Activated CD8-positive, alpha-beta memory T cell treated with anti-CD3 and anti-CD28 coated beads, Interleukin-2, amount 50 U/mL, for 4 hours (primary cell): ENCODE measurements around the gene INPP4B.
"Not testable (repeated sequence)": the region's sequence is repeated elsewhere in the genome, so short reads cannot be mapped to it uniquely, and the experiment has no call there.

Source experiments
- DNase-seq: peaks from one replicate; pipeline ENCODE4 v3.0.0-alpha.2; 2020

INPP4B gene

GRCh38 chr4:142823796-142824195, 22.3 kb downstream of the INPP4B start:
- DNase-seq = no peak

- no peak for DNase-seq
Measured at GRCh38 chr4:142818476-142818875, 27.6 kb downstream of the INPP4B start.

GRCh38 chr4:142818031-142818430, 28.1 kb downstream of the INPP4B start:
- no peak for DNase-seq

GRCh38 chr4:142817442-142817841, 28.7 kb downstream of the INPP4B start:
- peak; percentile 15 for DNase-seq

GRCh38 chr4:142815834-142816233, 30.3 kb downstream of the INPP4B start:
- no peak for DNase-seq

GRCh38 chr4:142813388-142813787, 32.7 kb downstream of the INPP4B start:
- DNase-seq = no peak

- no peak for DNase-seq
Measured at GRCh38 chr4:142812091-142812490, 34.0 kb downstream of the INPP4B start.

- no peak for DNase-seq
Measured at GRCh38 chr4:142811034-142811433, 35.1 kb downstream of the INPP4B start.

GRCh38 chr4:142809559-142809958, 36.5 kb downstream of the INPP4B start:
- DNase-seq = no peak

GRCh38 chr4:142803879-142804278, 42.2 kb downstream of the INPP4B start:
- not testable (repeated sequence) for DNase-seq

GRCh38 chr4:142801966-142802365, 44.1 kb downstream of the INPP4B start:
- DNase-seq = no peak

GRCh38 chr4:142781114-142781513, 65.0 kb downstream of the INPP4B start:
- DNase-seq = no peak

- no peak for DNase-seq
Measured at GRCh38 chr4:142778900-142779299, 67.2 kb downstream of the INPP4B start.

GRCh38 chr4:142778430-142778829, 67.7 kb downstream of the INPP4B start:
- no peak for DNase-seq

- DNase-seq = no peak
Measured at GRCh38 chr4:142777045-142777743, 68.9 kb downstream of the INPP4B start.

- DNase-seq = no peak
Measured at GRCh38 chr4:142776026-142776425, 70.1 kb downstream of the INPP4B start.

GRCh38 chr4:142773505-142773904, 72.6 kb downstream of the INPP4B start:
- DNase-seq = no peak

GRCh38 chr4:142762280-142762679, 83.8 kb downstream of the INPP4B start:
- no peak for DNase-seq

- DNase-seq = no peak
Measured at GRCh38 chr4:142752202-142752786, 93.8 kb downstream of the INPP4B start.

GRCh38 chr4:142743121-142743825, 102.8 kb downstream of the INPP4B start:
- DNase-seq = no peak

GRCh38 chr4:142741995-142742394, 104.1 kb downstream of the INPP4B start:
- DNase-seq = no peak

- DNase-seq = no peak
Measured at GRCh38 chr4:142728233-142728632, 117.9 kb downstream of the INPP4B start.

GRCh38 chr4:142727149-142727548, 119.0 kb downstream of the INPP4B start:
- no peak for DNase-seq

GRCh38 chr4:142725886-142726285, 120.2 kb downstream of the INPP4B start:
- no peak for DNase-seq
